Measurements from ENCODE around the gene PTPN23. TPM values are rescaled to one million over a fixed set of nuclear protein-coding genes. Genes with fewer than 3 reads are reported as not detected.
A peak's percentile ranks its signal among the peaks of the same experiment; 100 is the strongest.

PTPN23 gene
- total RNA-seq, 4 donors from 2014 or later, result 10.5 to 134 (median 24.4) TPM

GRCh38 chr3:47414666-47415587 lies 34.1 kb downstream of the PTPN23 start:
- peak overlapping the region in 1 of 4 donors; percentile 1 for H3K27ac ChIP-seq
- H3K4me3 ChIP-seq, result no peak overlapping the region
- TF ChIP-seq, protein P1, sequence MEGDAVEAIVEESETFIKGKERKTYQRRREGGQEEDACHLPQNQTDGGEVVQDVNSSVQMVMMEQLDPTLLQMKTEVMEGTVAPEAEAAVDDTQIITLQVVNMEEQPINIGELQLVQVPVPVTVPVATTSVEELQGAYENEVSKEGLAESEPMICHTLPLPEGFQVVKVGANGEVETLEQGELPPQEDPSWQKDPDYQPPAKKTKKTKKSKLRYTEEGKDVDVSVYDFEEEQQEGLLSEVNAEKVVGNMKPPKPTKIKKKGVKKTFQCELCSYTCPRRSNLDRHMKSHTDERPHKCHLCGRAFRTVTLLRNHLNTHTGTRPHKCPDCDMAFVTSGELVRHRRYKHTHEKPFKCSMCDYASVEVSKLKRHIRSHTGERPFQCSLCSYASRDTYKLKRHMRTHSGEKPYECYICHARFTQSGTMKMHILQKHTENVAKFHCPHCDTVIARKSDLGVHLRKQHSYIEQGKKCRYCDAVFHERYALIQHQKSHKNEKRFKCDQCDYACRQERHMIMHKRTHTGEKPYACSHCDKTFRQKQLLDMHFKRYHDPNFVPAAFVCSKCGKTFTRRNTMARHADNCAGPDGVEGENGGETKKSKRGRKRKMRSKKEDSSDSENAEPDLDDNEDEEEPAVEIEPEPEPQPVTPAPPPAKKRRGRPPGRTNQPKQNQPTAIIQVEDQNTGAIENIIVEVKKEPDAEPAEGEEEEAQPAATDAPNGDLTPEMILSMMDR (IDR thresholded peaks at IDR 0.05), result no peak
- TF ChIP-seq POLR2A (IDR thresholded peaks at IDR 0.05), result no peak

DNA sequence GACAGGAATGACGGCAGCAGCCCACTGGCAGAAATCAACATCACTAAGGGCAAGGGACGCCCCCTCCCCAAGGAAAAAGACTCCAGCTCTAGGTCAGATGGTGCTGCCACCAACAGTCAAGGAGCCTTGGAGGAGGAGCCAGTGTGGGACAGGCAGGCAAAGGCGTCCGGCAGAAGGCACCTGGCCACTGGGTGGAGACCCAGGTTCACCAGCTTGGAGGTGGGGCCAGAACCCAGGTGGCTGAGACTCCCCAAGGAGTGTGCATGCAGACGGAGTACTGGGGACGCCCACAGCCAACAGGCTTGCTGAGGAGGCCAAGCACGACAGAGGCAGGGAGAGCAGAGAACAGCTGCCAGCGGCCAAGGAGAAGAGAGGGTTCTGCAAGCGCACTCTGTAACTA lies 35.2 kb downstream of the PTPN23 start:
- no peaks in the 10 kb centered on the region for H3K9me3 ChIP-seq
- no peak for DNase-seq
- peaks cover 58 to 96% (median 69%) of the 10 kb centered on the region in 3 donors for H3K36me3 ChIP-seq
- peaks cover 0 to 5% (median 0%) of the 10 kb centered on the region in 3 donors for H3K4me1 ChIP-seq
- TF ChIP-seq, protein P1 (IDR thresholded peaks at IDR 0.05), result no peak
- TF ChIP-seq POLR2A (IDR thresholded peaks at IDR 0.05), result no peak
- 78 to 79% methylated on average over 7 to 8 of the region's 9 CpGs for WGBS, 2 donors
- no peaks in the 10 kb centered on the region for H3K27me3 ChIP-seq
- no peak overlapping the region for H3K27ac ChIP-seq
- intact Hi-C loops (cut with DNase I), result no loop called here
- no peak overlapping the region for H3K4me3 ChIP-seq

More at GRCh38 chr3:47414666-47415587, 34.1 kb downstream of the PTPN23 start:
- DNase-seq, result no peak
- Histone ChIP-seq H3K9me3 (no peaks in the 10 kb centered on the region), H3K4me1 (no peaks in the 10 kb centered on the region), H3K36me3 (peaks cover 66 to 97% (median 66%) of the 10 kb centered on the region in 3 donors), H3K27me3 (no peaks in the 10 kb centered on the region)
- WGBS, 2 donors, result 86 to 88% methylated on average over 6 to 9 of the region's 16 CpGs
- intact Hi-C loops (cut with DNase I), result no loop called here

GRCh38 chr3:47418167-47419082 lies 37.6 kb downstream of the PTPN23 start:
- Histone ChIP-seq H3K9me3 (no peaks in the 10 kb centered on the region), H3K27me3 (no peaks in the 10 kb centered on the region), H3K4me3 (no peak overlapping the region), H3K36me3 (peaks cover 38 to 92% (median 45%) of the 10 kb centered on the region in 3 donors), H3K27ac (no peak overlapping the region), H3K4me1 (peaks cover 12 to 19% (median 12%) of the 10 kb centered on the region in 3 donors)
- WGBS, 2 donors, result 88 to 96% methylated on average over 18 to 21 of the region's 53 CpGs
- TF ChIP-seq, protein P1 (IDR thresholded peaks at IDR 0.05), result peak in 1 of 6 experiments; percentile 16
- no peak for TF ChIP-seq POLR2A (IDR thresholded peaks at IDR 0.05)
- DNase-seq, result no peak
- intact Hi-C loops (cut with DNase I), result no loop called here

- Histone ChIP-seq H3K27ac (no peak overlapping the region), H3K4me3 (no peak overlapping the region), H3K27me3 (no peaks in the 10 kb centered on the region), H3K4me1 (peaks cover 12 to 19% (median 12%) of the 10 kb centered on the region in 3 donors), H3K36me3 (peaks cover 32 to 92% (median 38%) of the 10 kb centered on the region in 3 donors), H3K9me3 (no peaks in the 10 kb centered on the region)
- no peak for DNase-seq
- intact Hi-C loops (cut with DNase I), result loop anchor here (2.0 kb wide), 1 partner anchor 53 kb away; no protein-coding TSS in a partner anchor
- TF ChIP-seq, protein P1 (IDR thresholded peaks at IDR 0.05), result no peak
- no peak for TF ChIP-seq POLR2A (IDR thresholded peaks at IDR 0.05)
- WGBS, 2 donors, result 77 to 100% methylated on average over 1 to 6 of the region's 17 CpGs
Measured at GRCh38 chr3:47419083-47420043, 38.5 kb downstream of the PTPN23 start.
